Heart right ventricle (tissue), 16 donors: ENCODE results near the gene HEMK1. TPM values are rescaled to one million over a fixed set of nuclear protein-coding genes. Genes with fewer than 3 reads are reported as not detected.

ENCODE experiments used
- ATAC-seq, 8 donors: fragments of 200-7000 bp; cut with Tn5 transposase; one replicate each; pipeline ENCODE4 v1.9.1; 2020; ENCODE audit warnings: mild to moderate bottlenecking in 8 of 8, moderate library complexity in 8 of 8, moderate number of reproducible peaks in 1 of 8
- DNase-seq, 2 donors: peaks; one replicate each; pipeline ENCODE4 v3.0.0-alpha.2; 2020
- H3K27ac ChIP-seq, 10 donors: fragments of 200-600 bp; sonication (generic) in 2 of 10; one replicate each; pipeline versions ENCODE4 v1.5.0 to v1.8.0; 2020 to 2022; ENCODE audit warnings: mild to moderate bottlenecking in 3 of 10
- H3K27me3 ChIP-seq, 7 donors: fragments of 200-600 bp; one replicate each; pipeline ENCODE4 v1.8.0; 2021 to 2022; ENCODE audit warnings: mild to moderate bottlenecking in 2 of 7
- H3K36me3 ChIP-seq, 9 donors: fragments of 200-600 bp; sonication (generic) in 1 of 9; one replicate each; pipeline versions ENCODE4 v1.5.0 to v1.8.0; 2020 to 2022; ENCODE audit warnings: mild to moderate bottlenecking in 2 of 9
- H3K4me1 ChIP-seq, 9 donors: fragments of 200-600 bp; sonication (generic) in 1 of 9; one replicate each; pipeline versions ENCODE4 v1.5.0 to v1.8.0; 2020 to 2022; ENCODE audit warnings: mild to moderate bottlenecking in 4 of 9
- H3K4me3 ChIP-seq, 10 donors: fragments of 200-600 bp; sonication (generic) in 2 of 10; one replicate each; pipeline versions ENCODE4 v1.5.0 to v1.8.0; 2020 to 2022; ENCODE audit warnings: mild to moderate bottlenecking in 7 of 10, moderate library complexity in 2 of 10
- H3K9me3 ChIP-seq, 11 donors: fragments of 200-600 bp in 10 of 11; sonication (generic) in 2 of 11; one replicate each; pipeline versions ENCODE4 v1.5.0 to v1.8.0; 2013 to 2022; ENCODE audit warnings: mild to moderate bottlenecking in 2 of 11, control low read depth in 1 of 11, moderate library complexity in 1 of 11
- WGBS, 2 donors: extraction: QIAGEN DNeasy Blood & Tissue Kit; methylation state at CpG; one replicate each; pipeline ENCODE4 v1.1.7; 2013; ENCODE audit warnings: inconsistent platforms in 1 of 2; 5-methylcytosine and 5-hydroxymethylcytosine counted together
- intact Hi-C, 10 donors: fragments of 100-400 bp; cut with DNase I; formaldehyde crosslinking; loops; one replicate each; pipeline versions ENCODE4 v1.11.1 to v1.14.2; 2022
- polyA plus RNA-seq, 2 donors: library from polyadenylated mRNA; stranded (reverse); fragments of 200-250 nt; gene quantifications; one replicate each; pipeline ENCODE4 v1.2.3, GENCODE V29; 2013
- total RNA-seq, 10 donors: library from RNA; stranded (reverse); fragmentation: NEBNext Ultra II Directional in 3 of 10; extraction: Animal tissue kit (Norgen Biotek cat#: 25700) in 3 of 10; gene quantifications; one replicate each; pipeline versions ENCODE4 v1.2.1 to v1.2.4, GENCODE V29; 2021 to 2023
- TF ChIP-seq, protein P1 (sequence below), 9 donors: fragments of 200-600 bp; sonication (generic) in 2 of 9; IDR thresholded peaks; one replicate each; pipeline versions ENCODE4 v1.5.0 to v1.8.0; 2021 to 2022; ENCODE audit warnings: antibody characterized with exemption in 9 of 9, mild to moderate bottlenecking in 5 of 9, moderate library complexity in 1 of 9
- donor health status: Arrhythmogenic right ventricular cardiomyopathy.
- donor health status: ischemic (EF 13 %, LVEDD 7.1; RV severe dilation, severe dysfunction).
- donor health status: healthy with polysubstance abuse.
- donor health status: DM: no; HTN: yes; CAD: no.
- donor health status: DM: no; HTN: no; CAD: no.
- donor health status: ischemic (EF 25% LVEDD 6.9; RV normal size, moderate dysfunction).
- donor health status: ischemic (EF 25% LVEDD 5.7; RV mildly dilated, moderate dysfunction).
- donor health status: healthy.
- donor health status: DM: yes; HTN: yes; CAD: no.
- donor health status: Ischemic cardiomyopathy.
- donor health status: ischemic (EF 35%, LVEDD 5.7; RV mildly dilated, moderate dysfunction).
- donor health status: nonischemic (EF 11% LVEDD 7.7; RV severe dilation, severe dysfunction).
- donor health status: DM: yes; HTN: yes; CAD: no.
- donor health status: PGD.
- donor health status: ischemic (EF 29% LVEDD 5.4; RV normal size, mild dysfunction).
- donor health status: nonischemic (EF 23%, LVEDD 6.1; RV moderate dilation, normal function).

The HEMK1 gene
- total and polyA plus RNA-seq, 12 donors = 10.6 to 19.0 (median 14.8) TPM

DNA sequence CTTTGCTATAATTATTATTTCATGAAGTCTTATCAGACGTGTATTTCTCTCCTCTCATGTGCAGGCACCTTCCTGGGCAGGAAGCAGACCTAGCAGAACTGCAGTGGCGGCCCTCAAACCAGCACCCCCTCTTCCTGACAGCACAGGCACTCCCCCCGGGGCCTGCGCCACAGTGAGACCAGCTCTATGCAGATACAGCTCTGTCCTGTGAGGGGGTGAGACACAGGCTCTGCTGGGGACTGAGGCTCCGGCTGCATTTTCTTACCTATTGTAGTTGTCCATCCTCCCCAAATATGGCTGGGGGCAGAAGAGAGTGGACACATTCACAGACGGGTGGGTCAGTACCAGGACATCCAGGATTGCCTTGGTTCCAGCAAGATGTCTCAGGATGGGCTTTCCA, 37.3 kb downstream of the HEMK1 start:
- Histone ChIP-seq H3K27ac (peak overlapping the region in 9 of 10 donors; percentile 61 to 99 (median 99)), H3K4me1 (peaks cover 25 to 100% (median 92%) of the 10 kb centered on the region in 9 donors), H3K4me3 (peak overlapping the region in 4 of 10 donors; percentile 1 to 88 (median 36)), H3K27me3 (no peaks in the 10 kb centered on the region), H3K36me3 (peaks cover 0 to 69% (median 24%) of the 10 kb centered on the region in 9 donors), H3K9me3 (no peaks in the 10 kb centered on the region)
- intact Hi-C loops = no loop called here
- TF ChIP-seq, protein P1, sequence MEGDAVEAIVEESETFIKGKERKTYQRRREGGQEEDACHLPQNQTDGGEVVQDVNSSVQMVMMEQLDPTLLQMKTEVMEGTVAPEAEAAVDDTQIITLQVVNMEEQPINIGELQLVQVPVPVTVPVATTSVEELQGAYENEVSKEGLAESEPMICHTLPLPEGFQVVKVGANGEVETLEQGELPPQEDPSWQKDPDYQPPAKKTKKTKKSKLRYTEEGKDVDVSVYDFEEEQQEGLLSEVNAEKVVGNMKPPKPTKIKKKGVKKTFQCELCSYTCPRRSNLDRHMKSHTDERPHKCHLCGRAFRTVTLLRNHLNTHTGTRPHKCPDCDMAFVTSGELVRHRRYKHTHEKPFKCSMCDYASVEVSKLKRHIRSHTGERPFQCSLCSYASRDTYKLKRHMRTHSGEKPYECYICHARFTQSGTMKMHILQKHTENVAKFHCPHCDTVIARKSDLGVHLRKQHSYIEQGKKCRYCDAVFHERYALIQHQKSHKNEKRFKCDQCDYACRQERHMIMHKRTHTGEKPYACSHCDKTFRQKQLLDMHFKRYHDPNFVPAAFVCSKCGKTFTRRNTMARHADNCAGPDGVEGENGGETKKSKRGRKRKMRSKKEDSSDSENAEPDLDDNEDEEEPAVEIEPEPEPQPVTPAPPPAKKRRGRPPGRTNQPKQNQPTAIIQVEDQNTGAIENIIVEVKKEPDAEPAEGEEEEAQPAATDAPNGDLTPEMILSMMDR (IDR thresholded peaks at IDR 0.05) = no peak
- no peak for ATAC-seq
- peak in 1 of 2 donors; percentile 6 for DNase-seq
- 56 to 65% methylated on average over 6 of the region's 6 CpGs for WGBS, 2 donors

DNA sequence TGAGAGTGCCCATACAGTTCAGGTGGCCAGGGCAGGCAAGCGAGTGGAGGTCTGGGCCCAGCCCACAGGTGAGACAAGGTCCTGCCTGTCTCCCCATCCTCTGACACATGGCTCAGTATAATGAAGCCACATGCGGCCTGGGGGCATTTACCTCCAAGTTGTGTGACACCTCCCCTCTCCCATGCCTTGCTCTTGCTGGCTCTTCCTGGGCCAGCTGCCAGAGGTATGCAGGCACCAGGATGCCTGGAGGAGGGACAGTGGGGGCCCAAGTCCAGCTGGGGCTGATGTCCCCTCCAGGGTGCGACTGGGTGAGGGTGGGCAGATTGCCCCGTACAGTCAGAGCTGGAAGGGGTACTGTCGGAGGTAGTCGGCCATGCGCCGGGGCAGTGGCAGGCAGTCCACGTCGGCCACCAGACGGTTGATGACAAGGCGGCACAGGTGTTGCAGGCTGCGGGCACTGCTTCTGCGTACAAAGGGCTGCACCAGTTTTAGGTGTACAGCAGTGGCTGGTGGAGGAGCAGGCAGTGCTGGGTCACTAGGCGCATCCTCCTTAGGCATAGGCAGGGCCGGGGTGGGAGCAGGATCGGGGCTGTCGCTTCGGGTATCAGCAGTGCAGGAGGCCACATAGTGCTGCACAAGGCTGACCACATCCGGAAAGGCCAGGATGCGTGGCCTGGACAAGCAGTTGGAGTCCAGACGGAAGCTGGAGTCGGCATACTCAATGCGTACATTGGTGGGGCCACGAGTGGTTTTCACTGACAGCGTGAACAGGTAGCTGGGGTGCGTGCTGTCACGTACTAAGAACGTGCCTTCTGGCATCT, 38.2 kb downstream of the HEMK1 start:
- WGBS, 2 donors = 71 to 74% methylated on average over 29 of the region's 29 CpGs
- TF ChIP-seq, protein P1 (IDR thresholded peaks at IDR 0.05) = no peak
- intact Hi-C loops = no loop called here
- peaks cover 0 to 69% (median 24%) of the 10 kb centered on the region in 9 donors for H3K36me3 ChIP-seq
- peaks cover 21 to 95% (median 88%) of the 10 kb centered on the region in 9 donors for H3K4me1 ChIP-seq
- no peak for DNase-seq
- H3K27ac ChIP-seq = peak overlapping the region in 8 of 10 donors; percentile 93 to 99 (median 99)
- ATAC-seq = no peak
- H3K4me3 ChIP-seq = peak overlapping the region in 4 of 10 donors; percentile 2 to 93 (median 79)
- no peaks in the 10 kb centered on the region for H3K9me3 ChIP-seq
- H3K27me3 ChIP-seq = no peaks in the 10 kb centered on the region

DNA sequence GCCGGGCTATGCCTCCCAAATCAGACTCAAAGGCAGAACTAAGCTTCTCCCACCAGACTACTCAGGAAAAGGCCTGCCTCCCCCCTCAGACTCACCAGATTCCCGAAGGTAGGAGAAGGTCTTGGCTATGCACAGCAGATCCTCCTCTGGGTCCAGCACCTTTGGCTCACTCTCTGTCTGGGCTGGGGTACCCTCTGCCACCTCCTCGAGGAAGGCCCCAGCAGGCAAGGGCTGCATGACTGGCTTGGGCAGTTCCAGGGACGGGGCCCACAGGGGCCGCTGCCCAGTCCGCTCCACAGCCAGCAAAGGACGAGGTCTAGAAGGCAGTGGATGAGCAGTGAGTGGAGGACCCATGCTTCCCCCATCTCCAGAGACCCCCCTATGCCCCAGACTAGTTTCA, 39.0 kb downstream of the HEMK1 start:
- intact Hi-C loops = no loop called here
- Histone ChIP-seq H3K4me3 (peak overlapping the region in 4 of 10 donors; percentile 4 to 93 (median 79)), H3K27ac (peak overlapping the region in 7 of 10 donors; percentile 11 to 99 (median 98)), H3K36me3 (peaks cover 0 to 69% (median 24%) of the 10 kb centered on the region in 9 donors), H3K27me3 (no peaks in the 10 kb centered on the region), H3K4me1 (peaks cover 19 to 95% (median 88%) of the 10 kb centered on the region in 9 donors), H3K9me3 (no peaks in the 10 kb centered on the region)
- ATAC-seq (no peak), DNase-seq (no peak)
- TF ChIP-seq, protein P1 (IDR thresholded peaks at IDR 0.05) = no peak
- WGBS, 2 donors = 74 to 82% methylated on average over 7 of the region's 7 CpGs

DNA sequence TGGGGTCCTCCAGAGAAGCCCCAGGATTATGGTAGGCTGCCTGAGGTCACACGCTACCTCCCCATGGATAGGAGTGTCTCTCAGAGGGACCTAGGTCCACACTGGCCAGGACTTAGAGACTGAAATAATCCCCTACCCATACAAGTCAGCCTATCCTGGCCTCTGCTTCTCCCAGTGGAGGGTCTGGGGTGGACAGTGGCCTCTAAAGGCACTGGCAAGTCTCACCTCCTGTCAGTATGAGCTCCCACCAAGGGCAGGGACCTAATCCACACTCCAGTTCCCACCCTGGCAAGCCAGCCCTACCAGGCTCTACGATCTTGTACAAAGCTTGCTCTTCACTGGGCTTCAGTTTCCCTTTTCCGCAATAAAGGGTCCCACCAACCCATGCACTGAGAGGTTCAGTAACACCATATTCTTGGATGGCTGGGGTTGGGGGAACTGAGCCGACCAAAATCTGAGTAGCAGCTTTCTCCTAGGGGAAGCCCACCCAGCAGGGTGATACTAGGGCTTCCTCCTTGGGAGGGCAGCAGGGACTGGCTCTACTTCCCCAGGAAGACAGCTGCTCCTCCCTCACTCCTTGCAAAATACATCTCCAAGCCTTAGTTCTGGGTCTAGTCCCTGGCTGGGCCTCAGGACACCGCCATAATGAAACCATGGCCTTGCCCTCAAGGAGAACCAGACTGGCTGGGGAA, 39.9 kb downstream of the HEMK1 start:
- TF ChIP-seq, protein P1 (IDR thresholded peaks at IDR 0.05) = no peak
- Histone ChIP-seq H3K4me1 (peaks cover 22 to 95% (median 86%) of the 10 kb centered on the region in 9 donors), H3K9me3 (no peaks in the 10 kb centered on the region), H3K27me3 (no peaks in the 10 kb centered on the region), H3K36me3 (peaks cover 0 to 62% (median 23%) of the 10 kb centered on the region in 9 donors), H3K27ac (peak overlapping the region in 7 of 10 donors; percentile 88 to 99 (median 98)), H3K4me3 (peak overlapping the region in 8 of 10 donors; percentile 4 to 93 (median 84))
- ATAC-seq (no peak), DNase-seq (no peak)
- intact Hi-C loops = no loop called here
- WGBS, 2 donors = 80 to 82% methylated on average over 5 of the region's 5 CpGs
